ENCODE results near the gene ANXA10.

- no peak for TF ChIP-seq CTCF (conservative IDR thresholded peaks at IDR 0.05; ENCODE audit: low read length)
- TF ChIP-seq EZH2phosphoT487 (IDR thresholded peaks at IDR 0.05; ENCODE audit: borderline replicate concordance) = no peak
Observed at GRCh38 chr4:168203233-168203911, 111.0 kb downstream of the ANXA10 start.

Data from Loucy (cell line).